ENCODE data around the gene PIP4K2C.

- TF ChIP-seq CTCF (IDR thresholded peaks at IDR 0.05; ENCODE audit: low read length) (no peak), EZH2 (optimal IDR thresholded peaks at IDR 0.05; ENCODE audit: low read depth, low read length) (no peak)
Observed at GRCh38 chr12:57586128-57586527, 4.9 kb upstream of the PIP4K2C start.

Data from MM.1S (cell line).